Mucosa of rectum (tissue), 2 donors: ENCODE data around the gene KIF26B.

Experiments
- H3K27ac ChIP-seq, 2 donors: one replicate each; pipeline ENCODE4 v1.7.0; 2013; ENCODE audit warnings: inconsistent platforms in 2 of 2, low read depth in 2 of 2, low read length in 2 of 2
- H3K27me3 ChIP-seq, 2 donors: one replicate each; pipeline ENCODE4 v1.7.0; 2013; ENCODE audit warnings: low read length in 2 of 2; ENCODE audit not compliant: control insufficient read depth in 2 of 2, insufficient read depth in 2 of 2
- H3K36me3 ChIP-seq, 2 donors: one replicate each; pipeline ENCODE4 v1.7.0; 2013; ENCODE audit warnings: low read length in 2 of 2; ENCODE audit not compliant: control insufficient read depth in 2 of 2, insufficient read depth in 2 of 2
- H3K4me1 ChIP-seq, 2 donors: one replicate each; pipeline ENCODE4 v1.7.0; 2013; ENCODE audit warnings: low read length in 2 of 2, mild to moderate bottlenecking in 1 of 2; ENCODE audit not compliant: control insufficient read depth in 2 of 2, insufficient read depth in 2 of 2
- H3K4me3 ChIP-seq, 2 donors: one replicate each; pipeline ENCODE4 v1.7.0; 2013; ENCODE audit warnings: low read length in 2 of 2
- H3K9ac ChIP-seq, 2 donors: one replicate each; pipeline ENCODE4 v1.7.0; 2013; ENCODE audit warnings: low read length in 2 of 2, low read depth in 1 of 2, mild to moderate bottlenecking in 1 of 2
- H3K9me3 ChIP-seq, 2 donors: one replicate each; pipeline ENCODE4 v1.7.0; 2013; ENCODE audit warnings: low read length in 2 of 2; ENCODE audit not compliant: control insufficient read depth in 2 of 2
- donor health status: healthy.
- donor health status: Normal muscosa, but diverticular disease.

The KIF26B gene

DNA sequence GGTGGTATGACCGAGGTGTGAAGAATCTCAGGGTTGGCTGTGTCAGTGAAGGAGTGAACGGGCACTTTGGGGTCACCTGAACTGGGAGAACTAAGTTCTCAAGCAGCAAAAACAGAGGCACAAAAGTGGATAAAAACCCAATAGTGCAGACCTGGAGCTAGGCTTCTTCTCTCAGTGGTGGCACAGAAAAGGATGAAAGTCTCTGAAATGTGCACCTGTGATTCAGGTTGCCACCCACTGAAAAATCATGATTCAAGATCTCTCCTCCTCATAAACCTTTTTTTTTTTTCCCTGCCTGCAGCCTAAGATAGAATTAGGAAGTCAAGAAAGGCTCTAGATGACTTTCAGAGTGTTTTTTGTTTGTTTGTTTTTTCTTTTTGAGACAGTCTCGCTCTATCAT lies 304.8 kb downstream of the KIF26B start:
- H3K4me3 ChIP-seq = no peak overlapping the region
- peaks cover 0 to 2% of the 10 kb centered on the region in 2 donors for H3K27me3 ChIP-seq
- H3K27ac ChIP-seq = no peak overlapping the region
- no peaks in the 10 kb centered on the region for H3K9me3 ChIP-seq
- no peak overlapping the region for H3K9ac ChIP-seq
- H3K4me1 ChIP-seq = no peaks in the 10 kb centered on the region
- no peaks in the 10 kb centered on the region for H3K36me3 ChIP-seq

DNA sequence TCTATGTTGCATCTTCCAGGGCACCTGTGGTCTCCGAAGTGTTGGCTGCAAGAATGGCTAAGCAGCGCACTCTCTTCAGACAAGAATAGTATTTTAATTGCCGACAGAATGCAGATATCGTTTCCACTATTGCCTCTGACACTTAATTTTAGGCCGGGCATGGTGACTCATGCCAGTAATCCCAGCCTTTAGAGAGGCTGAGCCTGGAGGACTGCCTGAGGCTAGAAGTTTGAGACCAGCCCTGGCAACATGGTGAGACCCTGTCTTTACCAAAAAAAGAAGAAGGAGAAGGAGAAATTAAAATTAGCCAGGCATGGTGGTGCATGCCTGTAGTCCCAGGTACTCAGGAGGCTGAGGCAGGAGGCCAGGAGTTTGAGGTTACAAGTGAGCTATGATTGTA lies 306.9 kb downstream of the KIF26B start:
- H3K27me3 ChIP-seq = peaks cover 0 to 2% of the 10 kb centered on the region in 2 donors
- H3K4me3 ChIP-seq = no peak overlapping the region
- no peaks in the 10 kb centered on the region for H3K36me3 ChIP-seq
- H3K9me3 ChIP-seq = no peaks in the 10 kb centered on the region
- H3K4me1 ChIP-seq = no peaks in the 10 kb centered on the region
- H3K9ac ChIP-seq = no peak overlapping the region
- no peak overlapping the region for H3K27ac ChIP-seq

GRCh38 chr1:245462161-245462560 lies 307.4 kb downstream of the KIF26B start:
- Histone ChIP-seq H3K9ac (no peak overlapping the region), H3K27me3 (peaks cover 0 to 2% of the 10 kb centered on the region in 2 donors), H3K4me1 (no peaks in the 10 kb centered on the region), H3K36me3 (no peaks in the 10 kb centered on the region), H3K4me3 (no peak overlapping the region), H3K27ac (no peak overlapping the region), H3K9me3 (no peaks in the 10 kb centered on the region)

GRCh38 chr1:245463392-245464165 lies 308.8 kb downstream of the KIF26B start:
- no peaks in the 10 kb centered on the region for H3K9me3 ChIP-seq
- H3K27ac ChIP-seq = no peak overlapping the region
- H3K27me3 ChIP-seq = peaks cover 0 to 2% of the 10 kb centered on the region in 2 donors
- no peak overlapping the region for H3K4me3 ChIP-seq
- H3K36me3 ChIP-seq = no peaks in the 10 kb centered on the region
- H3K9ac ChIP-seq = no peak overlapping the region
- H3K4me1 ChIP-seq = no peaks in the 10 kb centered on the region

GRCh38 chr1:245464290-245464689 lies 309.5 kb downstream of the KIF26B start:
- Histone ChIP-seq H3K27me3 (peaks cover 0 to 2% of the 10 kb centered on the region in 2 donors), H3K9ac (no peak overlapping the region), H3K4me1 (no peaks in the 10 kb centered on the region), H3K9me3 (no peaks in the 10 kb centered on the region), H3K27ac (no peak overlapping the region), H3K4me3 (no peak overlapping the region), H3K36me3 (no peaks in the 10 kb centered on the region)

DNA sequence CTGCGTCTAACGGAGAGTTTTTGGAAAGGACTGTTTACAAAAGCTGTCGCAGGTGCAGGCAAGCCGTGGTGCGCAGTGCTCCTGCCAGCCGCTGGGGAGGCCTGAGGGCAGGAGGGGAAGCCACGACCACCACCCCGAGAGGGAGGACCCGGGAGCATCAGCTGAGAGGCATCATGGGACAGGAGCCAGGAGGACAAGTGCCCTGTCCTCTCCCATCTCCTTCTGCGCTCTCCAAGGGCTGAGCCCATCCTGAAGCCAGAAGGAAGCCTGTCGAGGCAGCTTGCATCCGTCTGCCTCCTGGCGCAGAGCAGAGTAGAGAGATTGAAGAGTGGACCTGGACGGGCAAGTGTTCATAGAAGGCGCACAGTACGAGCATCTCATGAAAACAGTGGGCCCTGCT lies 310.9 kb downstream of the KIF26B start:
- Histone ChIP-seq H3K9ac (no peak overlapping the region), H3K27ac (no peak overlapping the region), H3K9me3 (no peaks in the 10 kb centered on the region), H3K36me3 (no peaks in the 10 kb centered on the region), H3K27me3 (peaks cover 0 to 2% of the 10 kb centered on the region in 2 donors), H3K4me1 (no peaks in the 10 kb centered on the region), H3K4me3 (no peak overlapping the region)

DNA sequence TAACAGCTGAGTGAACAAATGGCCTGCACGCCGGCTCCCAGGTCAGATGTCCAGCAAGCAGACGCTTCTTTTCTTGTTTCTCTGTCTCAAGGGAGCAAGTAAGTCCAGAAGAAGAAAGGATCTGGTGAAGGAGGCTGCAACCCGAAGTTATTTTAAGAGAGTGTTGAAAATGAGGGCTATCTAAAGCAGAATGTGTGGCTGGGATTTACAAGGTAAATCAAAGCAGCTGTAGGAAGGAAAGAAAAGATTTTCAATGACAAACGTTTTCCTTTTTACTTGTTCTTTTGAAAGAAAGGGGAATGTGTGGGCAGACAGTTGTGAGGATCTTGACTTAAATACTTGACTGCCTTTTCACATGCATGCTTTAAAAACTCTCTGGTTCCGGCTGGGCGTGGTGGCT lies 311.5 kb downstream of the KIF26B start:
- Histone ChIP-seq H3K9me3 (no peaks in the 10 kb centered on the region), H3K9ac (no peak overlapping the region), H3K27me3 (peaks cover 0 to 2% of the 10 kb centered on the region in 2 donors), H3K4me1 (no peaks in the 10 kb centered on the region), H3K4me3 (no peak overlapping the region), H3K27ac (no peak overlapping the region), H3K36me3 (no peaks in the 10 kb centered on the region)

DNA sequence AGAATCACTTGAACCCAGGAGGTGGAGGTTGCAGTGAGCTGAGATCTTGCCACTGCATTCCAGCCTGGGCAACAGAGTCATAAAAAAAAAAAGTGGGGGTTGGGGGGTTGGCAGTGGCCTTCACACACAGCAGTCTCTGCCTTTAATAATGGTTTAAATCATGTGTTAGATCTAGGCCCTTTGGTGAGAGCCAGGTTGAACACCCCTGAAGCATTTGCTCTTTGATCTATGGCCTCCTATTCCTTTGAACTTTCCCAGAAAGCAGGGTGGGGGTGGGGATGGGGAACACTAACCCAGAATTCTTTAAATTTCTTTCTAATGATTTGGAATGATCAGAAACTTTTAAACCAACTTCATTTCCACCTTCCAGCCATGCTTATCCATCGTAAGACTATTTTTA lies 313.0 kb downstream of the KIF26B start:
- no peaks in the 10 kb centered on the region for H3K4me1 ChIP-seq
- H3K4me3 ChIP-seq = no peak overlapping the region
- H3K9me3 ChIP-seq = no peaks in the 10 kb centered on the region
- peaks cover 0 to under 1% of the 10 kb centered on the region in 2 donors for H3K27me3 ChIP-seq
- H3K27ac ChIP-seq = no peak overlapping the region
- no peaks in the 10 kb centered on the region for H3K36me3 ChIP-seq
- no peak overlapping the region for H3K9ac ChIP-seq

DNA sequence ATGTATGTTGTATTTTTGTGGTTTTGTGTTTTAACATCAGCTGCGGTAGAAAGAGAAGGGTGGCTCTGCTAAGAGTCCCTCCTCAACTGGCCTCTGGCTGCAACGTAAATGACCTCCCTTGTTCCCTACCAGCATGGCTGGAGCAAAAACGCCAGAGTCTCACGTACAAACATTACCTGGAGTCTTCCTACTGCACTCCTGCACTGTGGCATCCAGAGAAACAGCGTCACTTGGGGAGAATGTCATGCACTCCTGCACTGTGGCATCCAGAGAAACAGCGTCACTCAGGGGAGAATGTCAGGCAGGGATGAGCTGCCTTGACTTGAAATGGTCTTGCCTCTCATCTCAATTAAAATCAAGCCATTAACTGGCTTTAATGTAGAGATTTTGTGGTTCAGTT lies 314.2 kb downstream of the KIF26B start:
- H3K9ac ChIP-seq = no peak overlapping the region
- H3K9me3 ChIP-seq = no peaks in the 10 kb centered on the region
- H3K36me3 ChIP-seq = no peaks in the 10 kb centered on the region
- no peak overlapping the region for H3K27ac ChIP-seq
- no peak overlapping the region for H3K4me3 ChIP-seq
- H3K4me1 ChIP-seq = no peaks in the 10 kb centered on the region
- no peaks in the 10 kb centered on the region for H3K27me3 ChIP-seq

GRCh38 chr1:245469734-245470133 lies 314.9 kb downstream of the KIF26B start:
- H3K4me3 ChIP-seq = no peak overlapping the region
- H3K4me1 ChIP-seq = no peaks in the 10 kb centered on the region
- no peak overlapping the region for H3K27ac ChIP-seq
- H3K9ac ChIP-seq = no peak overlapping the region
- no peaks in the 10 kb centered on the region for H3K36me3 ChIP-seq
- H3K9me3 ChIP-seq = no peaks in the 10 kb centered on the region
- H3K27me3 ChIP-seq = no peaks in the 10 kb centered on the region
